ENCODE measurements around the gene FOXJ3.
"Not testable (repeated sequence)": the region's sequence is repeated elsewhere in the genome, so short reads cannot be mapped to it uniquely, and the experiment has no call there.

The FOXJ3 gene

DNA sequence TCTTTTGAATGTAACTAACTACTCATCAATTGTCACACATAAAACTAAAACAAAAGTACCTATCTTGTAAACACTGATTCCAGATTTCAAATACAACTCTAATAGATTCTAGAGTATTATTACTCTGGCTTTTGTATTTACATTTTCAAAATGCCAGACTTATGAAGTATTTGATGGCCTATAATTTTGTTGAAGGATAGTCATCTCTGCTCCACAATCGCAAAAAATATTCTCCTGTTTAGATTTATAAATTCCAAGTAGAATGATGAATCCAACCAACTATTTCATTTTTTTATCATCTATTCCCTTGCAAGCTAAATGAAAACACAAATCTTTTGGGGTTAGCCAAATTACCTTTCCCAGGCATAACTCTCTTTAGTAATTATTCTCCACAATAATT is 95.5 kb downstream of the FOXJ3 start:
- DNase-seq: no peak

DNA sequence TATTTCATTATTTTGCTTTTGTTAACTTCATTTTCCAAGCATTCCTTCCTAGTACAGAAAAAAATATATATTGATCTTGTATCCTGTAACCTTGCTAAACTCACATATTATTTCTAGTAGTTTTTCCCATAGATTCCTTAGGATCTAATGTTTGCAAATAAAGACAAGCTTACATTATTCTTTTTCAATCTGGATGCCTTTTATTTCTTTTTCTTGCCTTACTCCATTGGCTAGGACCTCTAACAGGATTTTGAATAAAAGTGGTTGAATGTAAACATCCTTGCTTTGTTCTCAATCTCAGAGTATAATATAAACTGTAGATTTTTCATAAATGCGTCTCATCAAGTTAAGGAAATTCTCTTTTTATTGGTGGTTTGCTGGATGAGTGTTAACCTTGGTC is 96.0 kb downstream of the FOXJ3 start:
- DNase-seq: no peak

DNA sequence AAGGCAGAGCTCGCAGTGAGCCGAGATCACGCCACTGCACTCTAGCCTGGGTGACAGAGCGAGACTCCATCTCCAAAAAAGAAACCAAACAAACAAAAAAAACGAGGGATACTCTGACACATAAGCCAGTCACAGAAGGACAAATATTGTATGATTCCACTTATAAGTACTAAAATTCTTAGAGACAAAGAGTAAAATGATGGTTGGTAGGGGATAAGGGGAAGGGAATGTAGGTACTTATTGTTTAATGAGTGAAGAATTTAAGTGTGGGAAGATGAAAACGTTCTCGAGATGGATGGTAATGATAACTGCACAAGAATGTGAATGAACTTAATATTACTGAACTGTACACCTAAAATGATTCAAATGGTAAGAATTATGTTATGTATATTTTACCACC is 103.8 kb downstream of the FOXJ3 start:
- DNase-seq: no peak

DNA sequence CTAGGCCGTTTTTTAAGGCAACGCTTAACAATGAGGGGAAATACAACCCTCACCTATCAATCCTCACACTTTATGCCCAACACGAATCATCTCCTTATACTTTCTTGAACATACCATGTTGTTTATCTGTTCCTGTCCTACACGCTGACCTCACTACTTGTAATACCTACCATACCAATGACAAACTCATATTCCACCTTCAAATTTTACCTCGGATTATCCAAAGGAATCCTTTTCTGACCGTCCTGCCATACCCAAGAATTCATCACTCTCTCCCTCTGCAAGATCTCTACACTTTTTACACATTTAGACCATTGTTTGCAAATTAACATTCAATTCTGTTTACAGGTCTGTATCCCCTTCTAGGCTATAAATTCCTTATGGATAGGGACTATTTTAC is 106.1 kb downstream of the FOXJ3 start:
- no peak for DNase-seq

DNA sequence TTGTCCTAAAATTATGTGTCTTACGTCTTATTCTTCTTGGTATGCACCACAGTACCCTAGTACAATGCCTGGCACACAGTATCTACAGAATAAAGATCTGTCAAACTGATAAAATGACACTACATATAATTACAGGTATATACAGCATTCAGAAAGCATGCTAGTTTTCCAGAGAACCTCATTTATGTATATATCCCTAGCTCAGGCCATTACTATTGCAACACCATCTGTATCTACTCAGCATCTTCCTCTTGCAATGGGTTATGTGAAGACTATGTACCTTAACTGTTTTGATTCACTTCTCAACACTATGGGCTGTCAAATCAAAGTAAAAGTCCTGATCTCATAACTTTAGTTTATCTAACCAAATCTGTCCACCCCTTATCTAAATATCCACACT is 112.0 kb downstream of the FOXJ3 start:
- DNase-seq: no peak

DNA sequence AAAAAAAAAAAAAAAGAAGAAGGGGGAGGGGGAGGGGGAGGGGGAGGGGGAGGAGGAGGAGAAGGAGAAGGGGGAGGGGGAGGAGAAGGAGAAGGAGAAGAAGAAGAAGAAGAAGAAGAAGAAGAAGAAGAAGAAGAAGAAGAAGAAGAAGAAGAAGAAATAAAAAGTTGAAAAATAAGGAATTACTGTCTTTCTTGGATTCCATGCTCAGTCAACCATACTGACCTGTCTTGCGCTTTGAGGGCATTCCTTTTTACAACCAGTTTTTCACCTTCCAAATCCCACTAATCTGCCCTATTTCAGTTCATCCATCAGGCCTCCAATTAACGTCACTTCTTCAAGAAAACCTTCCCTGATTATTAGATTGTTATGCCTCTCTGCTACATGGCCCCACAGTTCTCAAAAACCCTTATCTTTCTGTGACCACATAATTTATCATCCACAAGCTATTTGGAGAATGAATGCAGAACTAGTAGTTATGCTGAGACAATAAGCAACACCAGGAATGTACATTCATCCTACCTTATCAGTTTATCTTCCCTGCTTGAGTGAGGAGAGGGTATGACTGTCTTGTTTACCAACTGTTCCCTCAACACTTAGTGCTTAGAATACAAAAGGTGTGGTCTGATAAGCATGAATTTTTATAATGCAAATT is 113.0 kb downstream of the FOXJ3 start:
- no peak for DNase-seq

DNA sequence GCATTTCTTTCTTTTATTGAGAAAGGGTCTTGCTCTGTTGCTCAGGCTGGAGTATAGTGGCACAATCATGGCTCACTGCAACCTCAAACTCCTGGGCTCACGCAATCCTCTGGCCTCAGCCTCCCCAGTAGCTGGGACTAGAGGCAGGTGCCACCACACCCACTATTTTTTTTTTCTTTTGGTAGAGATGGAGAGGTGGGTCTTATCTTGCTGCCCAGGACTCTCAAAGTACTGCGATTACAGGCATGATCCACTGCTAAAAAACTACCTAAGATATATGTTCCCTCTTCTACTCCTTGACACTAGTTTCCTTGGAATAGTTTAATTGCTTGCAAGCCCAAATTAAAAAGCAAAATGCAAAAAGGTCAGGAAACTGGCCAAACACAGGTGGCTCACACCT is 113.6 kb downstream of the FOXJ3 start:
- no peak for DNase-seq

DNA sequence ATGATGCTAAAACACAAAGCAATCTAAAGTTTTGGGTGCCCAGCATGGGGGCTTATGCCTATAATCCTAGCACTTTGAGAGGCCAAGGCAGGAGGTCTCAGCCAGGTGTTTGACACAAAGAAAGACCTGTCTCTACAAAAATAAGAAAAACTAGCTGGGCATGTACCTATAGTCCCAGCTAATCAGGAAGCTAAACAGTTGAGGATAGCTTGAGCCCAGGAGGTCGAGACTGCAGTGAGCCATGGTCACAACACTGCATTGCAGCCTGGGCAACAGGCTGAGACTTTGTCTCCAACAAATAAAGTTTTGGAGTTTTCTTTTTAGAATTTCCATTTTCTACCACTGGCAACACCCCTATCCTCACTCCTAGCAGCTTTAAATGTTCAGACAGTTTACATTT is 115.4 kb downstream of the FOXJ3 start:
- no peak for DNase-seq

DNA sequence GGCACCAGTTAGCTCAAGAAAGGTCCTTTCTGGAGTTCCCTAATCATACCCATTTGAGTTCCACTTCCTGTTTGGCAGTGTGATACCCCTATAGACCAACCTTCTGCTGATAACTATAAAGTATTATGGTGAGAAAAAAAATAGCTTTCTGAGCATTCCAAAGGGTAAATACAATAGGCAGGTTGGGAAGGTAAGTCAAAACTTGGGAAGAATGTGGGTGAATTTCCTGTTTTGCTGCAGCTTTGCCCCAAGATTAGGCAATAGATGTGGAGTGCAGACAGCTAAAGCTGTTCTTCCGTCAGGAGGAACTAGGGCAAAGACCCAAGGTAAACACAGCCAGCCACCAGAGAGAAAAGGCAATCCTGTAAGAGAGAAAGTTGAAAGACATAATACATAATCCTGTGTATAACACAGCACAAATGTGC is 120.6 kb downstream of the FOXJ3 start:
- DNase-seq: no peak

DNA sequence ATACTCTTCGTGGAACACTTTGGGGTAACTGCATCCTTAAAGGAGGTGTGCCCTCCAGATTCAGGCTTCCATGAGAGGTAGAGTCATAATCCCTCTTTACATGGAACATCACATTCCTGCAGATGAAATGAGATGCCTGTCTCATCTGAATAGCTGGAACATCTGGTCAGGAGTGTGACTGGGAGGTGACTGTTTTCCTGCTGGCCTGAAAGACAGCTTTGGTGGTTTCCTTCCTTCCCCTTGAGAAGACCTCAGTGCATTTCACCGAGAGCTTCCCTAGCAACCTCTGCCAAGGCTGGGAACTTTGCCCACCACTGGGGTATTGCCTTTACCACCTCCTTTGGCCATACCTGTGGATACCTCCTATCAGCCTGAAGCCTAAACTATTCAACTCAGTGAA is 123.8 kb downstream of the FOXJ3 start:
- no peak for DNase-seq

DNA sequence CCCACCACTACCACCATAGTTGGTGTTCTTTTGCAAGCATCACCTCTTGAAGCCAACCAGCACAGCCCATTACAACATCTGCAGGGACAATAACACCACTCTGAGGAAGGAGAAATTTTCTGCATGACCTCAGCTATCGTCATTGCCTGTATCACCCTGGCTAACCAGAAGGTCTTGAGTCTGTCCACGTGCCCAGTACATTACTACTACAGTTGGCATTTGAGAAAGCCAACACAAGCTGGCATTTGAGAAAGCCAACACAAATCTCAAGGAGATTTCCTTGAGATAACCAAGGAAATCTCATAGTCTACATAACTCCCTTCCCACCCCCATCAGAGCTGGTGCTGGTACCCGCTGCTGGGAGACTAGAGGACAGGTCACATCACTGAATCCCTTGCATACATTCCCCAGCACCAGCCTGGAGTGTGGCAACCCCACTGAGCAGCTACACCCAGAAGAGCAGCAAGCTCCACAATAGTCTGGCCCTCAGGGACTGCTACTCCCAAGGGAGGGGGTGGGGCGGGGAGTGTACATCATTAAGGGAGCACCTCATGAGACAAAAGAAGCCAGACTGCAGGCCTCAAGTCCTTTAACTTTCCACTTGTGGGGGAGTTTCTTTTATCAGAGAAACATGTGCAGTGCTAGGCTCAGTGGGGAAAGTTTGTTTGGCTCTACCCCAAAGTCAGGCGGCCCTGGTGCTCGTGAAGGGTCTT is 124.5 kb downstream of the FOXJ3 start:
- DNase-seq: no peak

DNA sequence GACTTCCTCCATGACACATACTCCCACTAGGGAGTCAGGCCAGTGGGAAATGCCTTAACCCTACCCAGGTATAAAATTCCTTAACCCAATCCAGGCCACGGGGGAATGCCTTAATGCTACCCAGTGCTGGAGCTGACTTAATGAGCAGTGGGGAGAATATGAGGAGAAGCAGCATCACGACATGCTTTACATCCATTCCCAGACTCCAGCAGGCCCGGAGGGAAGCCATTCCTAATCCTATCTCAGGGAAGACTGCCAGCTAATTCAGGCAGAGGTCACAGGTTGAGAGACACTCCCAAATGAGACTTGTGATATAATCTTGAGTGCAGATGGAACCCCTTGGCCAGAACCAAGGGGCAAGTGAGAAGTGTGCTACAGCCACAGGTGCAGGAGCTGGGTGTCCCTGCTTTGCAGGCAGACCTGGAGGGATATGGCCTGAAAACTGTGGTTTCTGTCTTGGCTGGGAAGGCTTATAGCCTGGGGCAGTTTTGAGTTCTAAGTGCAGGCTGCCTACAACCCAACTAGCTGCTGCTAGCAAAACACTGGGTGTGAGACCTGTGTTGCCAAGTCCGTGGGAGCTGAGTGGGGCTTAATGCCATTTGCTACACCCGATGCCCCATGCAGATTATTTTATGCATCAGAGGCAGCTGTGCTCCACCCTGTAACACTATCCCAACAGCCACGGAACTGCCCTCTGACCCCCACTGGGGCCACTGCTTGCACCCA is 125.3 kb downstream of the FOXJ3 start:
- DNase-seq: no peak

DNA sequence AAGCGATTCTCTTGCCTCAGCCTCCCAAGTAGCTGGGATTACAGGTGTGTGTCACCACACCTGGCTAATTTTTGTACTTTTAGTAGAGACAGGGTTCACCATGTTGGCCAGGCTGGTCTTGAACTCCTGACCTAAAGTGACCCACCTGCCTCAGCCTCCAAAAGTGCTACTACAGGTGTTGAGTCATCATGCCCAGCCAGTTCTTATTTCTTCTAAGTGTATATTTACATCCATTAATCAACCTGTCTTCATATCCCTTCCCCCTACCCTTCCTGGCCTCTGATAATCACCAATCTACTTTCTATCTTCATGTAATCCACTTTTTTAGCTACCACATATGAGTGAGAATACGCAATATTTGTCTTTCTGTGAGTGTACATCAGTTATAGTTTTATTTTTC is 128.1 kb downstream of the FOXJ3 start:
- DNase-seq: not testable (repeated sequence)

DNA sequence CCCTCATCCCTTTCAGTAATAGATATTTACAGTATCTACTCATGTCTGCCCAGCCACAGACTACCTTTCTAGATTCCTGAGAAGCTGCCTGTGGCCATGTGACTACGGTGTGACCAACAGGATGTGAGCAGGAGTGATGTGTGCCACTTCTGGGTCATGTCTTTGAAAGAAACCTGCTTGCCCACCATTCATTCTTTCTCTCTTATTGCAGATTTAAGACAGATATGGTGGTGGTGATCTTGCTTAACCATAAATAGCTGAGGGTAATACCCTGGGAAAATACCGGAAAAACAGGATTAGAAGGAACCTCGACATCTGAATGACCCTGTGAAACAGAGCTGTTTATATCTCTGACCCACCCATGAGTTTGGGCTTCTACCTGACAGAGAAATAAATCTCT is 128.9 kb downstream of the FOXJ3 start:
- DNase-seq: no peak

DNA sequence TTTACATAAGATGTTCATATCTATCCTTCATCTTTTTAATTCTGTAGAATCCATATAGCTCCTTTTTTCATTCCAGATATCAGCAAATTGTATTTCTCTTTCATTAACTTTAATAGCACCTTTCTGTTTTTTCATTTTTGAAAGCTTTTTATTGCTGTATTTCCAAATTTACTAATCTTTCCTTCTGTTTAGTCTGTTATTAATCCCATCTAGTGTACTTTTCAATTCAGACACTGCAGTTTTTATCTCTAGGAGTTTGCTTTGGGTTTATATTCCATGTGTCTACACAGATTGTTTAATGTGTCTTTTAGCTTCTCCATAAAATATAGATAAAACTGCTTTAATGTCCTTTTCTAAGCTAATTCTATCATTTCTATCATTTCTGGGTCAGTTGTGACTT is 133.0 kb downstream of the FOXJ3 start:
- no peak for DNase-seq

DNA sequence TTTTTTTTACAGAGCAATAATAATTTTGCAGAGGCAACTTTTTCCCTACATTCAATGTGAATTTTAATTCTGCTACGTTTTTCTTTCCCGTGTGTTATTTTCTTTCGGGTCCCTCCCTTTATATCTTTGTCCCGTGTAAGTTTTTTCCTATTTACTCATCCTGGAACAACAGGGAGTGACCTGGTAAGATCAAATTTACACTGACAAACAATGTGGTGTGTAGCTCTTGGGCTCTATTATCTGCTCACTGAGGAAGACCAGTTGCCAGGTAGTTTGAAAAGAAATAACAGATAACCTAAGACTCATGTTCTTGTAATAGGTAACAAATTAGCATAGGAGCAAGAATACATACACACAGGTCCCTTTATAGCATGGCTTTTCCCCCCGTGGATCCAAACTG is 136.8 kb downstream of the FOXJ3 start:
- no peak for DNase-seq

DNA sequence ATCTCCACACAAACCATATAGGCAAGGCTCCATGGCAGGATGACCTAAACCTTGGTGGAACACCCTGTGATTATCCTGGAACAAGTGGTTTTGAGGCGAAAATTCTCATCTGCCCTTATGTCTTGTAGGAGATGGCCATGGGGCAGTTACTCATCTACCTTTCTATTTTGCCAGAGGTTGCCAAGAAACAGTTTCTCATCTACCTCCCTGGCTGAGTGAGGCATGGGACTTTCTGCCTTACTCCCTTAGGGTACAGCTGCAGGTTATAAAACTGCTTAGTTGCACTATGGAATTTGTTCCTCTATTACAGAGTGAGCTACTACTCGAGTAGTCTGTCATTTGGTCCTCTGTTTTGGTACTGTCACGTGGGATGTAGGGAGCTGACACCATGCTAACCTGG is 139.2 kb downstream of the FOXJ3 start:
- DNase-seq: no peak

DNA sequence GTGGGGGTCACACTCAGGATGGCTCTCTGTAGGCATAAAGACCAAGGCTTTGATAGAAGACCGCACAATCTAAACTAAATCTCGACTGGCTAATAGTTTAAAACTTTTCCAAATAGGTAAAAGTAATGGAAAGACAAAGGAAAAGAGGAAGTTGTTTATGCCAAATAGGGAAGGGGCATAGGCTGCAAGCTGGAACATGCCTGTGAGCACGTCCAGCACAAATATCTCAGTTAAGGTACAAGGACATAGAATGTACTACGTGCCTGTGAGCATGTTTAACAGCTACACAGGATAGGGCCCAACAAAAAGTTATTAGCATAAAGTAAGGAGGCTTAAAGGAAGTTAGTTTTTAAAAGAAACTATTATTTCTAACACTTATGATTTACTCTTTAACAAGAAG is 142.9 kb downstream of the FOXJ3 start:
- no peak for DNase-seq

DNA sequence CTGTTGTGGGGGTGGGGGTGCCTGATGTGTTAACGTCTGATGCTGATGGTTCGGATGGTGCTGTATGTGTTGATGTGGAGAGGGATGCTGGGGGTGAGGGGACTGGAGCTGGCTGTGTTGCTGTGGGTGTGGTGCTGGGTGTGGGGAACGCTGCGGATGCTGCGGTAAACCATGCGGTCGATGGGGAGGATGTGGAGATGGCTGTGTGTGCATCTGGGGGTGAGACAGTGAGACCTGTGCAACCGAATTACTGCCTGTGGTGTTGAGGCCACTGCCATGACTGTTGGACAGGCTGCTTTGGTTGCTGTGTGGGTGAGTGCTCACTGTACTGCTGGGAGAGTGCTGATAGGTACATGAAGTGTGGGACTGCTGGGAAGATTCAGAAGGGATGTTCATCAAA is 143.7 kb downstream of the FOXJ3 start:
- DNase-seq: no peak

DNA sequence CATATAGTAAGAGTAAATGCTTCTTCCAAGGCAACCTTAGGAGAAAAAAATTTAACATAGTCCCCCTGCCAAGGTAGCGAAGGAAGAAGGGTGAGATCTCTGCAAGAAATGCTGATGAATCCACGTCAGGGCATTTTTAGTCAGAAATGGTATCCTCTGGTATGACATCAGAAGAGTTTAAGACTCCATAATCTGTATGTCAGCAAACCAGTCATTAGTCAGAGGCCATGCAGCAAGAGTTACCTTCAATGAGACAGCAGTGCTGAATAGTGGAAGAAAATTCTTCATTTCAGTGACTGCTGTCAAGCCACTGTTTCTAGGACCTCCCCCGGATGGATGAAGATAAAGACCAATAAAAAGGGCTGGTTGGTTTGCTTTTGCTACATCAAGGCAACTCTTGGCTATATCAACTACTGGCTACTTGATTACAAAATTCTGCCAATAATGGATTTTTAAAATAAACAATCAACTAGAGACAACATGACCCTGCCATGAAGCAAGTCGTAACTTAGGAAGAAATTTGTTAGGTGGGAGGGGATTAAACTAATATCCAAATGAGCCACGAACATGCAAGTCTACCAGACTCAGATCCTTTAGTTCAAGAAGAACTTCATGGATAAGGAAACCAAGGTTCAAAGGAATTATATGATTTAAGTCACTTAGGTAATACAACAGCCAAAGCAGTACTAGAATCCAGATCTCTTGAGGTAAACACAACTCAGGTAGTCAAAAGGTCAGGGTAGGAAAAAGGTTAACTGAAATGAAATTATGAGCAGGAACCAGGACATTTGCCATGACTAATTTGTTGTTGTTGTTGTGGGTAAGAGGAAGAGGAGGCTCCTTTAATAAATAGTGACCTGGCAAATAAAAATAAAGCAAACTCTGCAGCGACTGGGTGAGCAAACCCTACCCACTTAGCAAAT is 144.8 kb downstream of the FOXJ3 start:
- DNase-seq: no peak

DNA sequence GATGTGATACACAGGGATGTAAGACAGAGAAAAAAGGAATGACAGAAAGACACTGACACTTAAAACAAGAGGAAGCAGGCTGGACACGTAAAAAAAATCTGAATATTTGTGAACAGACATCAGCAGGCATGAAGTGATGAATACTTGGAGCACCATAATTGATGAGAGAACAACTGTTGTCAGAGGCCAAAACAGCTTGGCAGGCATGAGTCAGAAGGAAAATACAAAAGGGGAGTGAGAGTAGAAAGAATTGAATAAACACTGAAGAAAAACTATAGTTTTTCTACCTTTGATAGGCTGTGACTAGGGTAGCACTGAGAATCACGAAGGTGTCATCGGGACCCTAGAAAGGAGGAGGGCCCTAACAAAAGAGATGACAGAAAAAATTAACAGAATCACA is 148.9 kb downstream of the FOXJ3 start:
- DNase-seq: no peak

DNA sequence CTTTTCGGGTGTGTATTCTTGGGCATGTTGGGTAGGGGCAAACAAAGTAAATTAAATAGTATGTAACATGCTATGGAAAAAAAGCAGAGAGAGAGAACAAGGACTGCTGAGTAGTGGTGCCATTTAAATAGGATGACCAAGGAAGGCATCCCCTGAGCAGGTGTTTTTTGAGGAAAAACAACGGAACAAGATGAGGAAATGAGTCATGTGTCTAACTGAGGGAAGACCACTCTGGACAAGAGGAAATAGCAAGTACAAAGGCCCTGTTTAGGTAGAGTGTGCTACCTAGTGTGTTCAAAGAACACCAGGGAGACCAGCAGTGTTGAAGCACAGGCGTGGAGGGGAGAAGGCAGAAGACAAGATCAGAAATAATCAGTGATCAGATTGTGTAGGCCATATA is 150.4 kb downstream of the FOXJ3 start:
- DNase-seq: no peak

DNA sequence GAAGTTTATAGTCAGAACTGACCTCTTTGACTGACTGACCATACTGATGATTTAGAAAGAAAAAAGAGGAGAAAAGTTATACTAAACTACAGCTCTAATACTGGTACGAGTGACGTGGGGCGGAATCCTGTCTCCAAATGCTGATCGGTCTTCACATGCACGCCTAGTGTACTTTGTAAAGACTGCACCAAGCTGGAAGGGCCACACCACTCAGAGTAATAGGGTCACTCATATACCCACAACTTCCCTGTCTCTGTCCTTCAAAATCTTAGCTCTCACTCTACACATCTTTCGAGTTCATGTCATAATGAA is 151.1 kb downstream of the FOXJ3 start:
- no peak for DNase-seq

Data from cerebellar nuclear complex (tissue), 1 donor.